Fibroblast of lung (primary cell): Measurements from ENCODE around the gene NR4A1. TPM values are rescaled to one million over a fixed set of nuclear protein-coding genes. Genes with fewer than 3 reads are reported as not detected.
A peak's percentile ranks its signal among the peaks of the same experiment; 100 is the strongest.

Source experiments
- DNase-seq, 2 donors: peaks; one replicate each; pipeline versions ENCODE4 v3.0.0 to v3.0.0-alpha.2; 2010; ENCODE audit warnings: low read depth in 2 of 2
- H2AFZ ChIP-seq: 2 replicates; pipeline ENCODE4 v1.5.1; 2012; ENCODE audit warnings: low read length, control low read depth, inconsistent platforms
- H3K27ac ChIP-seq: 2 replicates; pipeline ENCODE4 v1.5.1; 2011; ENCODE audit warnings: low read length, control low read depth; ENCODE audit not compliant: insufficient read depth
- H3K27me3 ChIP-seq: 2 replicates; pipeline ENCODE4 v1.5.1; 2011; ENCODE audit warnings: mild to moderate bottlenecking, low read length; ENCODE audit not compliant: control insufficient read depth, insufficient read depth
- H3K36me3 ChIP-seq: 2 replicates; pipeline ENCODE4 v1.5.1; 2011; ENCODE audit warnings: low read length; ENCODE audit not compliant: control insufficient read depth, insufficient read depth
- H3K4me1 ChIP-seq: 2 replicates; pipeline ENCODE4 v1.5.1; 2011; ENCODE audit warnings: low read length; ENCODE audit not compliant: control insufficient read depth, insufficient read depth; ENCODE audit errors: extremely low read depth
- H3K4me2 ChIP-seq: 2 replicates; pipeline ENCODE4 v1.5.1; 2011; ENCODE audit warnings: low read length, control low read depth; ENCODE audit not compliant: insufficient read depth; ENCODE audit errors: extremely low read depth
- H3K4me3 ChIP-seq, 4 experiments: fragments of 200-600 bp in 1 of 4; sonication (generic) in 1 of 4; replicated peaks in 1 of 4; 2 replicates each; pipeline ENCODE4 v1.5.1; 2011 to 2016; ENCODE audit warnings: low read length in 4 of 4, low read depth in 3 of 4, mild to moderate bottlenecking in 3 of 4, control low read depth in 2 of 4, inconsistent platforms in 1 of 4, mixed read lengths in 1 of 4; ENCODE audit not compliant: insufficient read depth in 1 of 4; ENCODE audit errors: control extremely low read depth in 1 of 4
- H3K79me2 ChIP-seq: 2 replicates; pipeline ENCODE4 v1.5.1; 2012; ENCODE audit warnings: mild to moderate bottlenecking, low read length, inconsistent platforms; ENCODE audit not compliant: control insufficient read depth, insufficient read depth
- H3K9ac ChIP-seq: 2 replicates; pipeline ENCODE4 v1.5.1; 2011; ENCODE audit warnings: mild to moderate bottlenecking, low read length, control low read depth; ENCODE audit not compliant: insufficient read depth
- H3K9me3 ChIP-seq: 2 replicates; pipeline ENCODE4 v1.5.1; 2012; ENCODE audit warnings: low read depth, low read length; ENCODE audit not compliant: control insufficient read depth, insufficient read depth
- H4K20me1 ChIP-seq: 2 replicates; pipeline ENCODE4 v1.5.1; 2011; ENCODE audit warnings: low read length; ENCODE audit not compliant: control insufficient read depth, insufficient read depth; ENCODE audit errors: extremely low read depth
- CTCF ChIP-seq, 2 donors: IDR thresholded peaks in 1 of 2; conservative IDR thresholded peaks in 1 of 2; 1 replicate in 1 of 2; 2 replicates in 1 of 2; pipeline ENCODE4 v1.5.1; 2011 to 2012; ENCODE audit warnings: low read length in 2 of 2, control low read depth in 1 of 2, inconsistent platforms in 1 of 2, low read depth in 1 of 2, mild to moderate bottlenecking in 1 of 2
- EZH2 ChIP-seq: IDR thresholded peaks from 2 replicates; pipeline ENCODE4 v1.5.1; 2012; ENCODE audit warnings: low read length, control low read depth, mild to moderate bottlenecking; ENCODE audit errors: missing control alignments
- polyA plus RNA-seq, 2 donors: library from polyadenylated mRNA; depleted of rRNA in 1 of 2; stranded (reverse) in 1 of 2; unstranded in 1 of 2; fragments of >200 nt; gene quantifications; 2 replicates each; pipeline ENCODE4 v1.2.1, GENCODE V29; 2011 to 2012; ENCODE audit warnings: missing spikeins in 1 of 2
- total RNA-seq: library from RNA; depleted of rRNA; stranded (reverse); fragments of >200 nt; gene quantifications from 2 replicates; pipeline ENCODE4 v1.2.1, GENCODE V29; 2014

Gene NR4A1
- total and polyA plus RNA-seq, 2 donors (not counting 1 experiment from before 2014, with no cell fraction given): 3.8 to 4.1 TPM

- no peak for TF ChIP-seq EZH2
- TF ChIP-seq CTCF (conservative IDR thresholded peaks at IDR 0.05 in 1 of 2, IDR thresholded peaks at IDR 0.05 in 1 of 2; ENCODE audit: low read depth in 1 of 2, low read length in 2 of 2): no peak
- H4K20me1 ChIP-seq: no peaks in the 10 kb centered on the region
Measured at GRCh38 chr12:52058631-52059361, 7.6 kb downstream of the NR4A1 start.

GRCh38 chr12:52059582-52060497 lies 8.6 kb downstream of the NR4A1 start:
- peak in 1 of 2 donors; percentile 76 for DNase-seq
- no peak overlapping the region for H3K9ac ChIP-seq
- no peak overlapping the region for H2AFZ ChIP-seq
- H3K27me3 ChIP-seq: no peaks in the 10 kb centered on the region
- H3K27ac ChIP-seq: no peak overlapping the region
- no peaks in the 10 kb centered on the region for H3K9me3 ChIP-seq
- no peaks in the 10 kb centered on the region for H4K20me1 ChIP-seq
- no peak for TF ChIP-seq EZH2
- no peak for TF ChIP-seq CTCF (conservative IDR thresholded peaks at IDR 0.05 in 1 of 2, IDR thresholded peaks at IDR 0.05 in 1 of 2; ENCODE audit: low read depth in 1 of 2, low read length in 2 of 2)
- peaks cover 10% of the 10 kb centered on the region for H3K4me1 ChIP-seq
- no peak overlapping the region for H3K4me2 ChIP-seq
- no peak overlapping the region for H3K4me3 ChIP-seq
- H3K36me3 ChIP-seq: peaks cover 6% of the 10 kb centered on the region
- no peaks in the 10 kb centered on the region for H3K79me2 ChIP-seq

More at GRCh38 chr12:52058631-52059361, 7.6 kb downstream of the NR4A1 start:
- H3K4me3 ChIP-seq: no peak overlapping the region
- H3K4me2 ChIP-seq: no peak overlapping the region
- no peak overlapping the region for H2AFZ ChIP-seq
- no peak overlapping the region for H3K27ac ChIP-seq
- H3K4me1 ChIP-seq: peaks cover 2% of the 10 kb centered on the region
- no peaks in the 10 kb centered on the region for H3K27me3 ChIP-seq
- peak in 1 of 2 donors; percentile 47 for DNase-seq
- H3K79me2 ChIP-seq: no peaks in the 10 kb centered on the region
- H3K9me3 ChIP-seq: no peaks in the 10 kb centered on the region
- peaks cover 10% of the 10 kb centered on the region for H3K36me3 ChIP-seq
- H3K9ac ChIP-seq: no peak overlapping the region

- TF ChIP-seq EZH2: no peak
- TF ChIP-seq CTCF (conservative IDR thresholded peaks at IDR 0.05 in 1 of 2, IDR thresholded peaks at IDR 0.05 in 1 of 2; ENCODE audit: low read depth in 1 of 2, low read length in 2 of 2): no peak
- H4K20me1 ChIP-seq: no peaks in the 10 kb centered on the region
- H3K4me1 ChIP-seq: peaks cover 10% of the 10 kb centered on the region
- H3K27ac ChIP-seq: no peak overlapping the region
- H3K9me3 ChIP-seq: no peaks in the 10 kb centered on the region
- H3K9ac ChIP-seq: no peak overlapping the region
- H3K79me2 ChIP-seq: no peaks in the 10 kb centered on the region
- H3K4me3 ChIP-seq: no peak overlapping the region
- peaks cover 6% of the 10 kb centered on the region for H3K36me3 ChIP-seq
- H2AFZ ChIP-seq: no peak overlapping the region
- H3K4me2 ChIP-seq: no peak overlapping the region
- no peak for DNase-seq
- H3K27me3 ChIP-seq: no peaks in the 10 kb centered on the region
Measured at GRCh38 chr12:52060498-52061177, 9.4 kb downstream of the NR4A1 start.
